EL (cell line): ENCODE measurements around the gene CARMIL3.

Source experiments
- DNase-seq: peaks from one replicate; pipeline ENCODE4 v3.0.0-alpha.2; 2016

The CARMIL3 gene

DNA sequence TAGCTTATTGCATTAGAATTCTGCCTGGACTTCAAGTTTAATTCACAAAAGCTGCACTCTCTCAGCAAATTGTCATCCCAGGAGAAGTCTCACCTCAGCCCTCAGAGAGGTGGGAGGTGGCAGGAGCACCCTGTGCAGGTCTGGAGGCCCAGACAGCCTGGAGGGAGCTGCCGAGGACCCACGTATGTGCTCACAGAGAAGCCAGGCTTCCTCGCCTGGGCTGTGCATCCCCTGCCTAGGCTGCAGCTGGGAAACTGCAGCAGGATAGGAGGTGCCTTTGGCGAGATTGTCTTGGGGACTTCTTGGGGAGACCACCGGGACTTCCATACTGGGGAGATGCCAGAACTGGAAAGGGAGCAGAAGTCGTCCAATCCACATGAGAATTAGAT is 28.3 kb downstream of the CARMIL3 start:
- no peak for DNase-seq

DNA sequence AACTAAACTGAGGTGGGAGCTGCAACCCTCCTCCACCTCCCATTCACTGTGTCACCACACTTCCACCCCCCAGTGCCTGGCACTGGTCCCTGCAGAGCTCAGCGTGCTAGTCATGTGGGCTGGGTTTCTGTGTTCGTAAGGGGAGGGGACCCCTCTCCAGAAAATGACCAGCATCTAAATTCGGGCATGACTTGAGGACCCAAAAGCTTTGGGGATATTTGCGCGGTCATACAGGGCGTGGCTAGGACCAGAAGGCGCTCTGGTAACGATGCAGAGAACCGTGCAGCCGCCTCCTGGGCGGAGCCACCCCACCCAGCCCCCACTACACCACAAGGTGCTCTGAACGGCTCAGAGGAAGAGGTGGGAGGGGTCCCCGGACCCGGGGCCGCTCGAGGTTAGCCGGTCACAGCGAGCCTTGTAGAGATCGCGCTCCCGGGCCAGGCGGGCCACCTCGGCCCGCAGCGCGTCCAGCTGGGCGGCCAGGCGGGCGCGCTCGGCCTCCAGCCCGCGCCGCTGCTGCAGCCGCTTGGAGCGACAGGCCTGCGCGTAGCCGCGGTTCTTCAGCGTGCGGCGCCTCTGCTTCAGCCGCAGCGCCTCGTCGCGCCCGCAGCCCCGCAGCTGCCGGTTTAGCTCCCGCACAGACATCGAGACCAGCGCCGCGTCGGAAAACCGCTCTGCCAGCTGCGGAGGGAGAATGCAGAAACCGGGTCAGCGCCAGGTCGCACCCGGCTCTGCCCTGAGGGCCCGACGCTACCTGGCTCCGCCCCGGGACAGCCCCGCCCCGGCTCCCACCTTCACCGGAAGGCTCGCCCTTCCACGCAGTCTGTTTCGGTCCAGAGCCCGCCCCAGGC is 29.3 kb downstream of the CARMIL3 start:
- peak; percentile 34 for DNase-seq

DNA sequence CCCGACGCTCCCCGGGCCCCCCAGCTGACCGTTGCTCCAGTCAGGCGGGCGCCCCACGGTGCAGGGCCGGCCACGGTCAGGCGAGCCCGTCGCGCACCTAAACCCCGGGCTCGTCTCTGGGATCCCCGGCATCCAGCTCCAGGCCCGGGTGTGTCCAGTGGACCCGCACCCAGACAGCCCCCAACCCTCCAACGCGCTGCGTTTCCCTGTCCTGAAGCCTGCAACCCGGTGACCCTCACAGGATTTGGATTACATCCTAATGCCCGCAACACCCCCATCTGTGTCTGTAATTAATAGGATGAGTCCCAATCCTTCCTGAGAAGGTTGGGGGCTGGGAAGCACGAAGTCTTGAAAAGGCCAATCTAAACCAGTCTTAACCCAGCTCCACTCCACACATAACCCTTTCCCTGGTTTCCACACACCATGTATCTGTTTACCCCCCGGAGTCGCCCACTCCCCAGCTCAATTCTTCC is 30.0 kb downstream of the CARMIL3 start:
- no peak for DNase-seq

DNA sequence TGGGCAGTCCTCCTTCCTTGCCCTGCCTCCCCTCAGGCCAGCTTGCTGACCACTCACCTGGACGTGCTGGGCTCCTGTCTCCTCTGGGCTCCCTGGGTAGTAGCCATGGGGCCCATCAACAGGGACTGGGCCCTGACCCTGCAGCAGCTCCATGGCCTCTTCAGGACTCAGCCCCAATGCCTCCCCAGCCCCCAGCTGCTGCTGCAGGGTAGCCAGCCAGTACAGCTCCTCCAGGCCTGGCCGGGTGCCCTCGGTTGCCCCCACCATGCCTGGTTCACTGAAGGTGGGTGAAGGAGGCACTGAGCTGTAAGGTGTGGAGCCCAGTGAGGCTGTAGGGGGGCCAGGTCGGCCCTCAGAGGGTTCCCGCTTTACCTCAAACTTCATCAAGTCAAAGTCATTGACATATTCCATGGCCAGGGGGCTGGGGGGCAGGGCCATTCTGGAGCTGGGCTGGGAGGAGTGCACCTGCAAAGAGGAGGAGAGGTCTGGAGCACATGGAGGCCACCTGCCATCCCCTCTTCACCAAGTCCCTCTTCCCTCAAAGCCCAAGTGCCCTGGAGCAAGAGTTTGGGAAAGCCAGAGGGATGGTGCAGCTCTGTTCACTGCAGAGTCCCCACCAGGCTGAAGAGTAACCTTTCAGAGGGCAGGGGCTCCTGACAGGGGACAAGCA is 30.7 kb downstream of the CARMIL3 start:
- DNase-seq = no peak

DNA sequence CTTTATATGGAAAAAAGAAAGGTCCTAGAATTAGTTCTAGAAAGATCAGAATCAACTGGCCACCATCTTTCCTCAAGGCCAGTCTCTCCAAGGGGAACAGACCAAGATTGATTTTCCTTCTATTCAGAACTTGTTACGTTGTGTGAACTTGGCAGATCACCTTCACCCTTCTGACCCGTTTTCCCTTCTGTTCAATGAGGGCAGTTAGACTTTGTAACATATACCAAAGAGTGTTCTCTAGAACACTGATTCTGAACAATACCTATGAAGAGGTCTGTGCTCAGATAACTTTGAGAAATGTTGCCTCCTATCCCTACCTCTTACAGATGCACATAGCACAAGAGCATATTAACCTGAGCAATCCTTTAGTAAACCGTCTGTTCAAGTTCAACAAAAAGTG is 31.7 kb downstream of the CARMIL3 start:
- DNase-seq = no peak

DNA sequence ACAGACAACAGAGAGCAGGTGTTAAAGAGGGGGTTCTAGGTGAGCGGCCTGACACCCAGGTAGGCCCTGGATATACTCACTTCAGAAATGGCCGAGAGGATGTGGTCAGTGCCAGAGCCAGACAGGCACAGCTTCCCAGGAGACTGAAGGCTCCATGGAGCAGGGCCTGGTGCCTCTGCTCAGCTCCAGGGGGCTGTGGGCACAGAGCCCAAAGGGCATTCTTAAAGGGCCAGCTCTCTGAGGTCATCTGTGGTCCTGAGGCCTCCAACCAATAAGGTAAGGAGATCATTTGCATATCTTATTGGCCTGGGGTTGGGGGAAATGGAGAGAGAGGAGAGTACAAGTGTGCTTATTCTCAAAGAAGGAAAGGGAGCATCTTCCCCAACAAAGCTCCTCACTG is 32.6 kb downstream of the CARMIL3 start:
- no peak for DNase-seq

DNA sequence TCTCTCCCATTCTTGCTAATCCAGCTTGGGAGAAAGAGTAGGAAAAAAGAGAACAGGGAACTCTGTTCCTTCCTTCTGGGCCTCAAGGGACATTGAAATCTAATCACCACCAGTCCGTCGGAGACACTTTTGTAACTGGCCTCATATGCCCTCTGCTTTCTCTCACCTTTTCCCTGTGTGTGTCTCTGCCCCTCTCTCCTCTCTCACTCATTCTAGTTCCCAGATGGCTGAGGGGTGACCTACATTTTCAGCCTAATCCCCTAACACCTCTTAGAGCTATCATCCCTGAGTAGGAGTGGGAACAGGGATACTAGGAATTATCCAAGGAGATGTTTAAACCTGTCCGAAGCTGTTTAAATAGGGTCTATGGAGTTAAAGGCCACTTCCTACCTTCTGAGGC is 33.4 kb downstream of the CARMIL3 start:
- no peak for DNase-seq

DNA sequence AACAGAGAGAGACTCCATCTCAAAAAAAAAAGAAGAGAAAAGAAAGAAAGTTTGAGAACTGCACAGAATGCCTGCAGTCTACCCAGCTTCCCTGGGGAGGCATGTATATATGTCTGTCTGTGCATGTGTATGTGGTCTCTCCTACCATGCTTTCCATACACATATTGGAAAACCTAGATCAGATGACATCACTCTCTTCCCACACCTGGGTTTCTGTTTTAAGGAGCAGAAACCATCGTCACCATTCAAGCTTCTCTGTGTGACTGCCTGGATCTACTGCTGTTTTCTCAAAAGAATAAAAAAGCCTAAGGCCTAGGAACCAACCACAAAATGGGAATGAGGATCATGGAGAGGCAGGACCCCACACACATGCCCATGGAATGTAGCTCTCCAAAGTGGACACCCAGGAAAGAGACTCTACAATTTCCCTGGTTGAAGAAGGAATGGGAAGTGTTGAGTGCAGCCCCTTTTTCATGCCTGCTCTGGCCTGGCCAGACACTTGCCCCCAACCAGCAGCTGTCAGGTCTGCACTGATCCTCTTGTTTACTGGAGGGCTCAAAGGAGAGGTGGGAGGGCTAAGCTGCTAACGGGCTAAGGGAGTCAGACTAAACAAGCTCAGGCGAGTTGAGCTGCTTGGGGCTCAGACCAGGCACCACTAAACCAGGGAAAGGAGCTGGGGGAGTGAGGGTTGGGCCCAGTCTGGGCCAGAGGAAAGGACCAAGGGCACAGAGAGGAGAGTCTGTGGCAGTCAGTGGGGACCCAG is 34.6 kb downstream of the CARMIL3 start:
- DNase-seq = no peak

DNA sequence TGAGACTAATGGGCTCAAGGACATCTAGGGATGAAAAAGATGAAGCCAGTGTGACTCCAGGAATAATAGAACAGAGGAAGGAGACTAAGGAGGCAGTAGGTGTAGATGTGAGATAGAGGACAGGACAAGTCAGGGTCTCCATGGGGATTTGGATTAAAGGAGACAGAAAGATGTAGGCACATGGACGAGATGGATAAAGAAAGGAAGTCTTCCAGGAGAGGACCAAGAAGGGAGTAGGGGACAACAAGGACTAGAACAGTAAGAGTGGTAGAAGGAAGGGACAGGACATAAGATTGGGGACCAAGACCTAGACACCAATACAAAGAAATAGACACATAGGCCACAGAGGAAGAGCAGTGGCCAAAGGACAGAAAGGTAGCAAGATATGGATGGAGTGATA is 35.2 kb downstream of the CARMIL3 start:
- DNase-seq = no peak

DNA sequence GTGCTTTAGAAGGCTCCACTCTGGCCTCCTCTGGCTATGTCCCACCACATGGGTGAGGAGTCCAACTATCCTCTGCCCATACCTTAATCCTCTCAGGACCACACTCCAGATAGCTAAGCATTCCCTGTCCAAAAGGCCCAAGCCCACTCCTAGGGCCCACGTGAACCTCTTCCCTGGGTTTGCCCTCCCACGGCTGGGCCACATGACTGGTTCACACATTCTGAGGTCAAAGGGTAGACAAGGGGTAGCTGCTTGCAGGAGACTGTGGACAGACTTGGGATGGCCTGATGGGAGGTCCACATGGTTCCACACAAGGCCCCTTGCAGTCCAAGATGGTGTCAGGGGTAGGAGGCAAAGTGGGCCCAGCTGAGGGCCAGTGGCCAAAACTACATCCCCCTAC is 36.3 kb downstream of the CARMIL3 start:
- DNase-seq = no peak

DNA sequence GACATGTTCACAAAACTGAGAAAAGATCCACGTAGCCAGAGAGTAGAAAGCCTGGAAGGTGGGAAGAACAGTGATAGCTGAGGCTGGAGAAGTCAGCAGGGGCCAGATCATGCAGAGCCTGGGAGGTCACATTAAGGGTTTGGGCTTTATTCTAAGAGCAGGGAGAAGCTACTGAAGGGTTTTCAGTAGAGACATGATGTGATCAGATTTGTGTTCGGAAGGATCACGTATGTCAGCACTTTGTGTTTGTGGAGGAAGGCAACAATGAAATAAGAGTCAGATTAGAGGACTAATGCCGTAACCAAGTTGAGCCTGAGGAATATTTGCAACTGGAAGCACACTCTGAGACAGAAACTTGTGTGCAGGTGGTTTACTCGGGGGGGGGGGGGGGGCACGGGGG is 38.1 kb downstream of the CARMIL3 start:
- no peak for DNase-seq

DNA sequence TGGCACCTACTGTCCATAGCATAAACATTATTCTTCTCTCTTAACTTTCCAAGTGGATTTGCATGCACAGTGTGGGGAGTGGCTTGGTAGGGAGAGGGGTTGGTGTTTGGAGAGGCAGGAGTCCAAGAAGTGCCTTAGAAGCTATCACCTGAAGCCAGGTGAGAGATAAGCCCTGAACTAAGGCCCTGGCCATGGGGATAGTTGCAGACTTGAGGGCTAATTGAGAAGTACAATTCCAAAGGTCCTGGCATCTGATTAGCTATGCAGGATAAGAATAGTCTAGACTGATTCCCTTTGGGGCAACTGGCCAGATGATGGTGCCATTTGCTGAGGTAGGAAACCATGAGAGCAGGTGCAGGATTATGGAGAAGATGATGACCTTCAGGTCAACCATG is 40.3 kb downstream of the CARMIL3 start:
- DNase-seq = no peak

DNA sequence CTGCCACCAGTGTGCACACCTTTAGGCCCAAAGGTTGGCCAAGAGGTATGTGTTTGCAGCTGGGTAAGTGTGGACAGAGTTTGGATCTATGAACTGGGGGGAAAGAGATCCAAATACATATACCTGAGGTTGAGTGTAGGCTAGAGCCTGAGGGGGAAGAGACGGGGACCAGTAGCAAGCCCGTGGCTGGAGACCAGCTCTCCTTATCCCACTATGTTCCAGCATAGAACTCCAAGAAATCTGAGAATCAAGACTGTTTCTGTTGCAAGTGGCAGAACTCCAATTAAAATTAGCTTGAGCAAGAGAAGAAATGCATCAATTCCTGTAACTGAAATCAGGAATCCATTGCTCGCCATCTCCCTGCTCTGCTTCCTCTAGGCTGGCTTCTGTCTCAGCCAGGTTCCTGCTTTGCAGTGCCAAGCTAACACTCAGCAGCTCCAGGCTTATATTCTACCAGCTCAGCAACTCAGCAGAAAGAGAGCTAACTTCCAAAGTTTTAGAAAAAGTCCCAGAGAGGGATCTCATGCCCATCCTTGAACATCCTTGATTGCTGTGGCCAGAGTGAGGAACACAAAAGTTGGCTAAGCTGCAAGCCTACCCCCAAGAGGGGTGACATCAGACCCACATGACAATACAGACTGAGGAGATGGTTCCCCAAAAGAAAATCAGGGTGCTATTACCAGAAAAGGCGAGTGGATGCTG is 40.8 kb downstream of the CARMIL3 start:
- DNase-seq = no peak

DNA sequence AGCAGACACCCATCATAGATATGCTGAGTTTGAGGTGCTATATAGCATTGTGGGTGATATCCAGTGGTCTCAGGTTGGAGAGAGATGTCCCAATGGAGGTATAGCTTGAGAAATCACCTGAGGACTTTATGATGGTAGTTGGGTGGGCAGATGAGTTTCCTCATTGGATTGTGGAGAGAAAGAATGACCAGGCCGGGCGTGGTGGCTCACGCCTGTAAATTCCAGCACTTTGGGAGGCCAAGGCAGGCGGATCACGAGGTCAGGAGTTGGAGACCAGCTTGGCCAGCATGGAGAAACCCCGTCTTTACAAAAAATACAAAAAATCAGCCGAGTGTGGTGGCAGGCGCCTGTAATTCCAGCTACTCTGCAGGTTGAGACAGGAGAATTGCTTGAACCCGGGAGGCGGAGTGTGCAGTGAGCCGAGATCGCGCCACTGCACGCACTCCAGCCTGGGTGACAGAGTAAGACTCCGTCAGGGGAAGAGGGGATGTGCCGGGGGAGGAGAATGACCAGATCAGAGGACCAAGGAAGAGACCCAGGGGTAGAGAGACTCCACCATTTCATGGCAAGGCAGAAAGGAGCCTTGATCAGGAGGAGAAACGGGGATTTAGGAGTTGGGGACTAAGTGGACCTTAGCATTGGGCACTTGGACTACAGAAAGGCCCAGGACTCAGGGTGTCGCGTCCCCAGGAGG is 41.5 kb downstream of the CARMIL3 start:
- DNase-seq = no peak

DNA sequence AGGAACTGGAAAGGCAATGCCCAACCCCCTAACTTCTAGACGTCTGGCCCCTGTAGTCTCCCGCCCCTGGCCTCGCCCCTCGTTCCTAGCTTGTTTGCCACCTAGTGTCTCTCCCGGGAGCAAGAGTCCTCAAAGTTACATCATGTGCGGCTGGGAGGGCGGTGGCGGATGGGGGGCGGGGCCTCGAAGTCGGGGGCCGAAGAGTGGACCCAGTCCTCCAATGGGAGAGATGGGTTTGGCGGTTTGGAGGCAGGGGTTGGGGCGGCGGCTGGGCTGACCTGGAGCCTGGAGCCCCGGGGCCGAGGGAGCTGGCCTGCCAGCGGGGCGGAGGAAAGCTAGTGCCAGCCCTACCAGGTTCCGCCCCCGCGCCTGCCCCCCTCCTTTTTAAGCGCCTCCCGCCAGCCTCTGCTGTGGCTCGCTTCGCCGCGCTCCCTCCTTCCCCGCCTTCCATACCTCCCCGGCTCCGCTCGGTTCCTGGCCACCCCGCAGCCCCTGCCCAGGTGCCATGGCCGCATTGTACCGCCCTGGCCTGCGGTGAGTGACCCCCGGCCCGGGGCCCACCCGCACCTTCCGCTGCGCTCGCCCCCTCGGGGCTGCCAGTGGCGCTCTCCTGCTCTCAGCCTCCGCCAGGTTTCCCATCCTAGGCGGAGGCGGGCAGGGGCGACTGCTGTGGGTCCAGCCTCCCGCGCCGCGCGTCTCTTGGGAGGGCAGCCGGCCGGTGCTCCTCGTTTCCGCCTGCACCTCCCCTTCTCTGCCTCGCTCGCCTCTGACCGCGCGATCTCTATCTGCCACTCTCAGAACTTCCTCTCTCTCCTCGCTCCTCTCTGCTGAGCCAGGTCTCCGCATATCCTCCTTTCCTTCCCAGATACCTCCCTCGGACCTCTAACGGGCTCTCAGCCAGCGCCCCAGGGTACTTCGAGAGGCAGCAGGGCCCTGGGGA is 42.4 kb downstream of the CARMIL3 start, which contains the start of gene PCK2:
Gene PCK2, plus strand, starts transcription at position 411 of the 940 bp plus-strand sequence. Its CDS starts 95 bp downstream, at position 506.
- DNase-seq = peak; percentile 98

DNA sequence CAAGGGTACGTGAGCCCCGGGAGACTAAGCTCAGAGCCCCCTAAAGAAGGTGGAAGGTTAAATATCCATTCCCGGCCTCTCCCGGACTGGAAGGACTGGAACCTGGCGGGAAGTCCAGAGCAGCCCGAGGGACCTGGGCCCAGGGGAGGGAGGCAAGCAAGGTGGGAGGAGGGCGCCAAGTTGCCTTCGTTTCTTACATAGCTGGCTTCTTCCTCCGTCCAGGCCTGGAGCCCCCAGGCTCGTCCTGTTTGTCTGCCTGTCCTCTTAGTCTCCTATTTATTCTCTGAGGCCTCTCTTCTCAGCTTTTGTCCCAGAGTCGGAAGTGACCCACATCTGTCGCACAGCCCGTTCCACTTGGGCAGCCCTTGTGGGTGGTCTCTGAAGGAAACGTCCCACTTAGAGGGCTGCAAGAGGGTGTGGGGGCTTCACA is 43.0 kb downstream of the CARMIL3 start:
- DNase-seq = no peak

DNA sequence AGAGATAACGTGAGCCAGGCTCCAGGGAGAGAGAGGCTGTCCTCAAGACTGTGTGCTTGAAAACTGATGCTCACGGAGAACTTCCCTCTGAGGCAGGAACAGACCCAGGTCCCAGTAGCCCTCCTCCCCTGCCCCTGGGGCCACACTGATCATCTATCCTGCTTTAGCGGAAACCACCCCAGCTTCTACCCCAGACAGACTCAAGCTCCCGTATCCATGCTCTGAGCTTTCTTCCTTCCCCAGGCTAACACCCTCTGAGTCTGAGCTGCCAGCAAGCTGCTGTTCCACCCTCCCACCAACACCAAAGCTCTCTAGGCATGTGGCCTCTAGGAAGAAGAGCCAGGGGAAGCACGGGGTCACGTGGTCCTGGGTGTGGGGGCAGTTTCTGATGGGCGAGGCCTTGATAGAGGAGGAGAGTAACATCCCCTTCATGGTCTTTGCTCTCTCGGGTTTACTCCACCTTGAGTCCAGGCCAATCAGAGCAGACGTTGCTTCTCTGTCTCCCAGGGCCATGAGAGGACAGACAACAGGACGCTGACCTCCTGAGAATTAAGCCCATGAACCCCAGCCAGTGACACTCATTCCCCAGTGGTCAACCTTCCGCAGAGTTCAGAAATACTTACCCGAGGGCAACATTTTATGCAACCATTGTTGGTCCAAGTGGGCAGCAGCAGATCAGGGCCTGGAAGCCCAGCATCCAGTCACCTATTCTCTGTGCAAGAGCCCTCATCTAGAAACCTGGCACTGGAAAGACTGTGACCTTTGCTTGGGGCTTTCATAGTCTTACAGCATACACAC is 43.7 kb downstream of the CARMIL3 start:
- peak; percentile 83 for DNase-seq

DNA sequence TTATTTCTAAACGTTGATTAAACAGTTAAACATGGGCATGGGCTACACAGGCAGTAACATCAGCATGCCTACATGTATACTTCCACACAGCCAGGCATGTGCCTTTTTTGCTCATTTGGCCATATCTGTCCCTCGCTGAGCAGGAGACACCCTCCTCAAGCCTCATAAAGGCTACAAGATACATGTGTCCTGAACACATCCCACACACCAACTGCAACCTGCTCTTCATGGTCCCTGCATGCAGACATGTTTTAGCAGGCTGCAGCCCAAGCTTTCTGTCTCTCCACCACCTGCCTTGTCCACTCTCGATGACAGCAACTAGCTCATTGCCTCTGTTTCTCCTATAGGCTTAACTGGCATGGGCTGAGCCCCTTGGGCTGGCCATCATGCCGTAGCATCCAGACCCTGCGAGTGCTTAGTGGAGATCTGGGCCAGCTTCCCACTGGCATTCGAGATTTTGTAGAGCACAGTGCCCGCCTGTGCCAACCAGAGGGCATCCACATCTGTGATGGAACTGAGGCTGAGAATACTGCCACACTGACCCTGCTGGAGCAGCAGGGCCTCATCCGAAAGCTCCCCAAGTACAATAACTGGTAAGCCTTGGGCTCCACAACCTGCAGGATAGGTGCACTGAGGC is 44.9 kb downstream of the CARMIL3 start:
- no peak for DNase-seq

DNA sequence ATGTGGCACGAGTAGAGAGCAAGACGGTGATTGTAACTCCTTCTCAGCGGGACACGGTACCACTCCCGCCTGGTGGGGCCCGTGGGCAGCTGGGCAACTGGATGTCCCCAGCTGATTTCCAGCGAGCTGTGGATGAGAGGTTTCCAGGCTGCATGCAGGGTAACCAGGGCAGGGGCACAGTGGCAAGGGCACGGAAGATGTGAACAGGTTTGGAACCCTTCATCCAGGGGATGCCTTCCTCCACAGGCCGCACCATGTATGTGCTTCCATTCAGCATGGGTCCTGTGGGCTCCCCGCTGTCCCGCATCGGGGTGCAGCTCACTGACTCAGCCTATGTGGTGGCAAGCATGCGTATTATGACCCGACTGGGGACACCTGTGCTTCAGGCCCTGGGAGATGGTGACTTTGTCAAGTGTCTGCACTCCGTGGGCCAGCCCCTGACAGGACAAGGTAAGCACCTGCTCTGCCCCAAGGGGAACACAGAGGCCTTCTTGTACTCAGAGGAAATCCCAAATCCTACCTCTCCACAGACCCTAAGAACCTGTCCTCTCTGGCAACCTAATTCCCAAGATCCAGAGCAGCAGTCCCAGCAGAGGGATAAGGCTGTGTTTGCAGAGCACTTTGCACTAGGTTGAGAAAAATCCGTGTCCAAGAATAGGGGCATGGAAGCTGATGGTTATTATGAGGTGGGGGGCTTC is 46.6 kb downstream of the CARMIL3 start:
- no peak for DNase-seq
